Measurements from ENCODE around the gene C6orf15.

C6orf15 gene

DNA sequence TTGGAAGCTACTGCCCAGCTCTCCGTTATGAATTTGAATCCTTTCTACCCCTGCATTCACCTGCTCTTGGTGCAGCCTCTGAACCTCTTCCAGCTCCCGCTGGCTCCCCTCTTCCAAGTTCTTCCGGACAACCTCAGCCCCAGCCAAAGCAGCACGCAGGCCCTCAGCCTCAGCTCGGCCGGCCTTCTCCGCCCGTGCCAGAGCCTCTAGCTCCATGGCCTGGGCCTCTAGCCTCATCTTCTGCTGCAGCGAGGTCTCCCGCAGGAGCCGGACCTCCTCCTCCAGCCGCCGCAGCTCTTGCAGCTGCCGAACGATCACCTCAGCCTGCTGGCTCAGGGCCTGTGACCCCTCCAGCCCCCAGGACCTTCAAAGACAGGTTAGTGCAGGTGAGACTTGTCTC, 42.1 kb upstream of the C6orf15 start:
- TF ChIP-seq, protein P1, sequence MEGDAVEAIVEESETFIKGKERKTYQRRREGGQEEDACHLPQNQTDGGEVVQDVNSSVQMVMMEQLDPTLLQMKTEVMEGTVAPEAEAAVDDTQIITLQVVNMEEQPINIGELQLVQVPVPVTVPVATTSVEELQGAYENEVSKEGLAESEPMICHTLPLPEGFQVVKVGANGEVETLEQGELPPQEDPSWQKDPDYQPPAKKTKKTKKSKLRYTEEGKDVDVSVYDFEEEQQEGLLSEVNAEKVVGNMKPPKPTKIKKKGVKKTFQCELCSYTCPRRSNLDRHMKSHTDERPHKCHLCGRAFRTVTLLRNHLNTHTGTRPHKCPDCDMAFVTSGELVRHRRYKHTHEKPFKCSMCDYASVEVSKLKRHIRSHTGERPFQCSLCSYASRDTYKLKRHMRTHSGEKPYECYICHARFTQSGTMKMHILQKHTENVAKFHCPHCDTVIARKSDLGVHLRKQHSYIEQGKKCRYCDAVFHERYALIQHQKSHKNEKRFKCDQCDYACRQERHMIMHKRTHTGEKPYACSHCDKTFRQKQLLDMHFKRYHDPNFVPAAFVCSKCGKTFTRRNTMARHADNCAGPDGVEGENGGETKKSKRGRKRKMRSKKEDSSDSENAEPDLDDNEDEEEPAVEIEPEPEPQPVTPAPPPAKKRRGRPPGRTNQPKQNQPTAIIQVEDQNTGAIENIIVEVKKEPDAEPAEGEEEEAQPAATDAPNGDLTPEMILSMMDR (conservative IDR thresholded peaks at IDR 0.05) = no peak
- no peak overlapping the region for H3K27ac ChIP-seq

DNA sequence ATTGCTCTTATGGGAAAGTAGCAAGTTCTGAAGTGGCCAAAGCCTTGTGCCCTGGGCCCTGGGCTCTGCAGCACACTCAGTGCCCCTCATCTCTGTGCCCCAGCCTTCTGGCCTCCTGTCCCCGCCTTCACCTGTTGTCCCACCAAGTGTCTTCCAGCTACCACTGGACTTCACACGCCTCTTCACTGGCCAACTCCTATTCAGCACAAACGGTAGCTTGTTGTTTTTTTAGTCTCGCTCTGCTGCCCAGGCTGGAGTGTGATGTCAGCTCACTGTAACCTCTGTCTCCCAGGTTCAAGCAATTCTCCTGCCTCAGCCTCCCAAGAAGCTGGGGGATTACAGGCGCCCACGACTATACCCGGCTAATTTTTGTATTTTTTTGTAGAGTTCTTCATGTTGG, 40.4 kb upstream of the C6orf15 start:
- H3K27ac ChIP-seq = no peak overlapping the region
- TF ChIP-seq, protein P1 (conservative IDR thresholded peaks at IDR 0.05) = no peak

DNA sequence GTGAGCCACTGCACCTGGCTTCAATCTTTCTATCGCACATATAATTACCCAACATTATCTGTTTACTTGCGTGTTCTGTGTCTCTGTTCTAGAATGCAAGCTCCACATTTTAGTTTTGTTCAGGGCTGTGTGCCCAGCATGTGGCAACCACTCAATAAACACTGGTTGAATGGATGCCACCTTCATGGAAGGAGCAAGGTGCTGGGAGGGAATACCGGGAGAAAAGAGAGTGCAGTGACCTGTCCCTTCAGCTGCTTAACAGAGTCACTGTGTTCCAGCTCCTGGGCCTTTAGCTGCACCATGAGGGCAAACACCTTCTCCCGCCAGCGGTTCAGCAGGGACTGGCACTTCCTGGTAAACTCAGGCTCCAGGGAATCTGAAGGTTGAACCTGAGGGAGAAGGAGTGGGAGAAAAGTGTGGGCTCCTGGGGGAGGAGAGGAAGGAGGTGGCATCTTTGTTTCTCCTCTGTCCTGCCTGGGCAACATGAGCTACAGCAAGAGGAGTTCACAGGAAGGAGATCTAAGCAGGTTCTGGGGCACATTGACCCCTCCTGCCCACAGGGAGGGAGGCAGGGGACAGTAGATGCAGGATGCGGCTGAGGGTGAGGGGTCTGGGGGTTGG, 37.6 kb upstream of the C6orf15 start:
- TF ChIP-seq, protein P1 (conservative IDR thresholded peaks at IDR 0.05) = no peak
- H3K27ac ChIP-seq = no peak overlapping the region

DNA sequence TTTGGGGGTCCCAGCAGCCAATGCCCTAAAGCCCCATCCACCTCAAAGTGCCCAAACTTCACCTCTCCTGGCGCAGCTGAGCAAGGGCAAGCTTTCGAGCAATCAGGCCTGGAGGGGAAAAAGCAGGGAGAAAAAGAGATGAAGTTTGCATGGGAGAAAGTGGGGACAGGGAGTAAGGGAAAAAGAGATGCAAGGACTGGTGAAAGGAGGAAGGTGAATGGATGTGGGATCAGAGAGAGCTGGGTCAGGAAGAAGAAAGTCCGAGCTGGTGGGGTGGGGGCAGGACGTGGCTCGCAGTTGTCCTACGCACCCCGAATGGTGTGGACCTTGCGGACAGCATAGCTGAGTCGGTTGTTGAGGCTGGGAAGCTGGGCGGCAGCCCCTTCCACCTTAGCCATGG, 33.0 kb upstream of the C6orf15 start:
- H3K27ac ChIP-seq = no peak overlapping the region
- TF ChIP-seq, protein P1 (conservative IDR thresholded peaks at IDR 0.05) = no peak

DNA sequence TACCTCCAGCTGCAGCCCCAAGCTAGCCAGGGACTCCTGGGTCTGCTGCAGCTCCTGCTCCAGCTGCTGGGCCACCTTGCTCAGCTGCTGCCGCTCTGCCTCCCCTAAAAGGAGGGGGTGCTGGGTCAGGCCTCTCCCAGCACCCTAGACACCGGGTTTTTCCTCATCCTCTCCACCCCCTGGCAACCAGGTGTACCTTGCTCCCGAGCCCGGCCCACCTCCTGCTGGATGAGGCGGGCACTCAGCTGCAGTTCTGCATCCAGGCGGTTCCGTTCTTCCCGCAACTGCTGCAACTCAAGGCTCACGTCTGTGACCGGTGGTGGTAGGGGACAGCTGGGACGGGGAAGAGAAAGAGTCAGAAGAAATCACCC, 32.6 kb upstream of the C6orf15 start:
- TF ChIP-seq, protein P1 (conservative IDR thresholded peaks at IDR 0.05) = no peak
- no peak overlapping the region for H3K27ac ChIP-seq

- no peak overlapping the region for H3K27ac ChIP-seq
- TF ChIP-seq, protein P1 (conservative IDR thresholded peaks at IDR 0.05) = no peak
Measured at GRCh38 chr6:31144296-31144969, 32.1 kb upstream of the C6orf15 start.

DNA sequence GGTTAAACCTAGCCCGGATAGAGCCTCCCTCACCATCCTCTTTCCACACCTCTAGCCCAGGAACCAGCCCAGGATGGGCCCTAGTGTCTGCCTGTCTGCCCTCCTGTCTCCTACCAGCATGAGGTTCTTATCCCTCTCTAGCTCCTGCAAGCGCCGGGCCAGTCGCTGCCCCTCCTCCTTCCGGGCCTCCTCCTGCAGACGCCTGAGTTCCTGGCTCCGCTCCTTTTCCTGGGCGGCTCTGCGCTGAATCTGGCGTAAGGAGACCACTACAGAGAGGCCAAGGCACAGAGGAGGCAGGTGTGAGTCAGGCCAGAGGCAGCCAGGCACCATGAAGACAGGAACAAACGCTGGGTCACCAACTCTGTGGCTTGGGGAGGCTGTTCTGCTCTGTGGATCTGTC, 30.8 kb upstream of the C6orf15 start:
- TF ChIP-seq, protein P1 (conservative IDR thresholded peaks at IDR 0.05) = no peak
- H3K27ac ChIP-seq = no peak overlapping the region

Data from VCaP (cell line).